GM20431 (cell line): ENCODE measurements around the gene CCAR1.
"Not testable (repeated sequence)": the region's sequence is repeated elsewhere in the genome, so short reads cannot be mapped to it uniquely, and the experiment has no call there.

Source experiments
- in situ Hi-C: fragments of 300-500 bp; cut with MseI, MboI; formaldehyde crosslinking; loops from one replicate; pipeline ENCODE4 v1.15.0; 2020; ENCODE audit warnings: low sequenced_read_pairs; ENCODE audit not compliant: unreplicated experiment

Gene CCAR1, protein sequence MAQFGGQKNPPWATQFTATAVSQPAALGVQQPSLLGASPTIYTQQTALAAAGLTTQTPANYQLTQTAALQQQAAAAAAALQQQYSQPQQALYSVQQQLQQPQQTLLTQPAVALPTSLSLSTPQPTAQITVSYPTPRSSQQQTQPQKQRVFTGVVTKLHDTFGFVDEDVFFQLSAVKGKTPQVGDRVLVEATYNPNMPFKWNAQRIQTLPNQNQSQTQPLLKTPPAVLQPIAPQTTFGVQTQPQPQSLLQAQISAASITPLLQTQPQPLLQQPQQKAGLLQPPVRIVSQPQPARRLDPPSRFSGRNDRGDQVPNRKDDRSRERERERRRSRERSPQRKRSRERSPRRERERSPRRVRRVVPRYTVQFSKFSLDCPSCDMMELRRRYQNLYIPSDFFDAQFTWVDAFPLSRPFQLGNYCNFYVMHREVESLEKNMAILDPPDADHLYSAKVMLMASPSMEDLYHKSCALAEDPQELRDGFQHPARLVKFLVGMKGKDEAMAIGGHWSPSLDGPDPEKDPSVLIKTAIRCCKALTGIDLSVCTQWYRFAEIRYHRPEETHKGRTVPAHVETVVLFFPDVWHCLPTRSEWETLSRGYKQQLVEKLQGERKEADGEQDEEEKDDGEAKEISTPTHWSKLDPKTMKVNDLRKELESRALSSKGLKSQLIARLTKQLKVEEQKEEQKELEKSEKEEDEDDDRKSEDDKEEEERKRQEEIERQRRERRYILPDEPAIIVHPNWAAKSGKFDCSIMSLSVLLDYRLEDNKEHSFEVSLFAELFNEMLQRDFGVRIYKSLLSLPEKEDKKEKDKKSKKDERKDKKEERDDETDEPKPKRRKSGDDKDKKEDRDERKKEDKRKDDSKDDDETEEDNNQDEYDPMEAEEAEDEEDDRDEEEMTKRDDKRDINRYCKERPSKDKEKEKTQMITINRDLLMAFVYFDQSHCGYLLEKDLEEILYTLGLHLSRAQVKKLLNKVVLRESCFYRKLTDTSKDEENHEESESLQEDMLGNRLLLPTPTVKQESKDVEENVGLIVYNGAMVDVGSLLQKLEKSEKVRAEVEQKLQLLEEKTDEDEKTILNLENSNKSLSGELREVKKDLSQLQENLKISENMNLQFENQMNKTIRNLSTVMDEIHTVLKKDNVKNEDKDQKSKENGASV

DNA sequence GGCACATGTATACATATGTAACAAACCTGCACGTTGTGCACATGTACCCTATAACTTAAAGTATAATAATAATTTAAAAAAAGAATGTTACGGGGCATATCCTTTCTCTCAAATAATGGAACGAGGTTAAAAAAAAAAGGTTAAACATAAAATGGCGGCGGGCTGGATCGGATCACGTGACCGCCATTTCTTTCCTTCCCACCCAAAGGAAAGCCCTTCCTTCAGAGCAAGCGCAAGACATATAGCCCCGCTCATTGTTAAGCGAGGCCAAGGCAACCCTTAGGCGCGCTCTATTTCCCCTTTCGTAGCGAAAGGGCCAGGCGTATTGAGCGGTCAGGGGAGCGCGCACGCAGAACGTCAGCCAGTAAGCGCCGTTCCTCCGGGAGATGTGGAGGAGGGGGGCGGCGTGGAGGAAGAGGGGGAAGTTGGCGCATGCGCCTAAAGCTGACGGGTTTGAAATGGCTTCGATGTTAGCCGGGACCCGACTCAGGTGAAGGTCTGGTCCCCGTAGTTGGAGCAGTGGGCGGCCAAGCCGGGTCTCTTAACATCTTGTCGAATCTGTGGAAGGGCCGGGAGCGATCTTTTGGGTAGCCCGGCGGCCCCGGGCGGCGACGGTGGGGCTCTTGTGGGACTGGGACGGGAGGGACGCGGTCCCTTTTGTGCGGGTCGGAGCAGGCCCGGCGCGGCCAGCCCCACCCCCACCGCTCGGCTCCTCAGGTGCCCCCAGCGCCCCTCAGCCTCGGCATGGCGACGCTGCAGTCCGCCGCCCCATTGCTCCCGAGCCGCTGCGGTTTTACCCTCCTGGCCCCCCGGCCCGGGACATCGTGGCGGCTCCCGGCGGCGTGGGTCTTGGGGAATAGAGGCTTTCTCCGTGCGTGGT is at the start of gene CCAR1:
CCAR1 (plus strand) TSS at position 447 of the 880 bp plus-strand sequence. CDS start 1,266 bp downstream, outside the sequence.
- in situ Hi-C loops, result no loop called here

DNA sequence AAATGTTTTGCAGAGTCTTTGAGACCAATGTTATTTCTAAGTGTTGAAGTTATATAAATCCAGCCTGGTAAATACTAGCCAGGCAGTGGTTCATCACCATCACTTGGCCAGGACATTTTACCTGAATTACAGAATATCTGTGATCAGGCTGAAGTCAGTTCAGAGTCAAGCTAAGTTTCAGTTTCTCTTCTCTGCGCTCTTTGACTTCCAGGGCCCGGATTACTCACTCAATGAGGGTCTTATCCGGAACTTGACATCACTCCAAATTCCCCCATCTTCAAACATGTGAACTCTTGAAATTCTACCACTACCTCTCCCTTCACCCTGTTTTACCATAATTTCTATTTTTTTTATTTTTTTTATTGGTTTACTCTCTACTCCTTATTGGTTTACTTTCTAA is 36.6 kb upstream of the CCAR1 start:
- in situ Hi-C loops, result no loop called here

DNA sequence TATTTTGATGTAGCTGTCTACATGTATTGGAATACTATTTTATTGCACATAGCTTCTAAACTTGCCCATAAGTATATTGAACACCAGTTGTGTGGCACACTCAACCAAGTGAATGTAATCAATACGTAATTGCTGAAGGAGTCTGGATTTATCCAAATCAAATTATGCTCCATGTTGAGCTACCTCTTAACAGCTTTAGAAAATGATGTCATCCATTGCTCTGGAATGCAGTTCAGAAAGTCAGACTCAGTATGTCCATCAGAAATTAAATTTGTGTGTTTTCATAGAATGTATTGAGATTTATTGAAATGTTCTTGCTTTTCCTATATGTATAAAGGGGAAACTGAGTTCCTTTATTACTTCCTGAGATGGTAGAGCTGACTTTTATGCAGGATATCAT is 25.0 kb upstream of the CCAR1 start:
- in situ Hi-C loops, result no loop called here

DNA sequence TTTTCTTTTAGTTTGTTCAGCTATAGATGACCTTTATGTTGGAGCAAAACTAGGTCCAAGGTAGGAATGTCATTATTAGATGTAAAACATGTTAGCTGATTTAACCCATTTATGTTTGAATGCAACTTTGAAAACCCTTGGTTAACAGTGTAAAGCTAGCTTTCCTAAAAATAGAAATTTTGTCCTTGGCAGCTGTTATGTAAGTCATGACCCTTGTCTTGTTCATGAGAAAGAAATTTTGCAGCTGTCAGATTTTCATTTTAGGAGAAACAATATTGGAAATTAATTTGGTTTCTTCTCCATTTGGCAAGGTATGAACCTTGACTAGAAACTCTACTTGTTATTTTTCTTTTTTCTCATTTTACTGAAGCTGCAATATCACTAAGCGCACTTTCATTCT is 23.9 kb upstream of the CCAR1 start:
- in situ Hi-C loops, result no loop called here

DNA sequence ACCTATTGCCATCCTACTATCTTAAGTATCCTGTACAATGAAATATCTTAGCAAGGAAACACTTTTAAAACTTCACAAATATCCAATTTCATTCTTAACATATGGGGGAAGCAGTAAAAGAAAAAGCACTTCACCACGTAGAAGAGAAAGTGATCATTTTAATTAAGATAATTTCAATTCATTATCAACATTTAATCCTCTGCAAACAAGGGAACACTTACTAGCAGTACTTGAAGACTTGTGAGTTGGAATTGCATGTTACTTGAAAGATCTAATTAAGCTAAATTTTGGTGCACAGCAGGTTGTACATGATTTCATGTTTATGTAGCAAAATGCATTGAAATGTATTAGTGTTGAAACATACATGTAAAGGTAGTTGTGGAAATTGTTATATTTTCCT is 20.8 kb upstream of the CCAR1 start:
- in situ Hi-C loops, result no loop called here

DNA sequence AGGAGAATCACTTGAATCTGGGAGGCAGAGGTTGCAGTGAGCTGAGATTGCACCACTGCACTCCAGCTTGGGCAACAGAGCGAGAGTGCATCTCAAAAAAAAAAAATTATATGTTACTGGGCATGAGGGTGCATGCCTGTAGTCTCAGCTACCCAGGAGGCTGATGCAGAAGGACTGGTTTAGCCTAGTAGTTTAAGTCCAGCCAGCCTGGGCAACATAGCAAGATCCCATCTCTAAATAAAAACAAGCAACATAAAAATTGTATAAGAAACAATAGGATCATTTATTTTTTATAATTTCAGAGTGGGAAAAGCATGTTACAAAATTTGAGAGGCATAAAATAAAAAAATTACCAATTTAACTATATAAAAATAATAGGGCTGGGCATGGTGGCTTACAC is 15.5 kb upstream of the CCAR1 start:
- in situ Hi-C loops, result no loop called here

DNA sequence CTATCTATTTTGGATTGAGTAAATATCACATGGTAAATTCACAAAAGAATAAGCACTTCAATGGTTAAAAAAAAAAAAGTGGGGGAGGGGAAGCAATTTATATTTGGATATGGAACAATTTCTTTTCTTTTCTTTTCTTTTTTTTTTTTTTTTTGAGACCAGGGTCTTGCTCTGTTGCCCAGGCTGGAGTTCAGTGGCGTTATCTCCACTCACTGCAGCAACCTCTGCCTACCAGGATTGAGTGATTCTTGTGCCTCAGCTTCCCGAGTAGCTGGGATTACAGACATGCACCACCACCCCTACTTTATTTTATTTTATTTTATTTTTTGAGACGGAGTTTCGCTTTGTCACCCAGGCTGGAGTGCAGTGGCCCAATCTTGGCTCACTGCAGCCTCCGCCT is 12.1 kb upstream of the CCAR1 start:
- in situ Hi-C loops, result not testable (repeated sequence)

DNA sequence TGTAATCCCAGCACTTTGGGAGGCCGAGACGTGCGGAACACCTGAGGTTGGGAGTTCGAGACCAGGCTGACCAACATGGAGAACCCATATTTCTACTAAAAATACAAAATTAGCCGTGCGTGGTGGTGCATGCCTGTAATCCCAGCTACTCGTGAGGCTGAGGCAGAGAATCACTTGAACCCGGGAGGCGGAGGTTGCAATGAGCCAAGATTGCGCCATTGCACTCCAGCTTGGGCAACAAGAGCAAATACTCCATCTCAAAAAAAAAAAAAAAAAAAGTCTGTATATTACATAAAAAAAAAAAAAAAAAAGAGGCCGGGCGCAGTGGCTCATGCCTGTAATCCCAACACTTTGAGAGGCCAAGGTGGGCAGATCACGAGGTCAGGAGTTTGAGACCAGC is 8.0 kb upstream of the CCAR1 start:
- in situ Hi-C loops, result not testable (repeated sequence)

DNA sequence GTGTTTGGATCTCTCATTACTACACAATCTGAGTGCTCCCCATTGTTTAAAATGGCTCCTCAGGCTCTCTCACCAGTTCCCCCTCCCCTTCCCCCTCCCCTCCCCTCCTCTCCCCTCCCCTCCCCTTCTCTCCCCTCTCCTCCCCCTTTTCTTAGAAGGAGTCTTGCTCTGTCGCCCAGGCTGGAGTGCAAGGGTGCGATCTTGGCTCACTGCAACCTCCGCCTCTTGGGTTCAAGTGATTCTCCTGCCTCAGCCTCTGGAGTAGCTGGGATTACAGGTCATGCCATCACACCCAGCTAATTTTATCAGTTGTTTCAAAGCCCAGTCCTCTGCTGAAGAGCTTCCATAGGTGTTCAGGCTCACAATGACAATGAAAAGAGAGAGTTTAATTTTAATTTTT is 3.6 kb upstream of the CCAR1 start:
- in situ Hi-C loops, result no loop called here

DNA sequence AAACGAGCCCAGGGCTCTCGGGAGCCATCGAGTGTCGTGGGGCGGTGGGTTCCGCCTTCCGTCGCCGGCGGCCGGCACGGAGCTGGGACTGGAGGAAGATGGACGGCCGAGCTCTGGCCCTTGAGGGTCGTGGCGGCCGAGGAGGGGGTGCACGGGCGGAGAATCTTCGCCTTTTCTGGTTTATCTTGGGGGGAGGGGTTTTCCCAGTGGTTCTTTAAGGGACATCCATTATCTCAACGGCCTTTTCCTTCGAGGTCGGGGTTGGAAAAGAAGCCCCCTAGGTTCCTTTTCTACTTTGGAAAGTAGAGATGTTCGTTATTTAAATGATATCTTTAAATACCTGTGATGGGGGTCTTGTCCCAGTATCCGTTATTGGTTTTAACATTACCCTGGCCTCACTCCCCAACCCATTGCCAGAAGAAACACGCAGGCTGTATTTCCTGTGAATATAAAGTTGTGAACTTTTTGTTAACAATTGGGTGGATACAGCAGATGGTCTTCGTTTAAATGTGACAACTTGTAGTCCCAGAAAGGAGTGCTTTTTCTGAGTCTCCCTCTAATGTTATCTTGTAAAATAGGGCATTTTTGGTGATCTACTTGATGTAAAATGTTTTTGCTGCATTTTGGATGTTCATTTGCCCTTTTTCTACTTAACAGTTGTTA is 765 bp downstream of the CCAR1 start:
- in situ Hi-C loops, result no loop called here

DNA sequence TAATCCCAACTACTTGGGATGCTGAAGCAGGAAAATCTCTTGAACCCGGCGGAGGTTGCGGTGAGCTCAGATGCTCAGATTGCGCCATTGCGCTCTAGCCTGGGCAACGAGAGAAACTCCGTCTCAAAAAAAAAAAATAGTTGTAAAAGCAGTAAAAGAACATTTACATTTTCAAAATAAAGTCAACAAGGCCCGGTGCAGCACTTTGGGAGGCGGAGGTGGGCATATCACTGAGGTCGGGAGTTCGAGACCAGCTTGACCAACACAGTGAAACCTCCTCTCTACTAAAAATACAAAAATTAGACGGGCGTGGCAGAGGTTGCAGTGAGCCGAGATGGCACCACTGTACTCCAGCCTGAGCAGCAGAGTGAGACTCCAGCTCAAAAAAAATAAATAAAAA is 4.0 kb downstream of the CCAR1 start:
- in situ Hi-C loops, result no loop called here

DNA sequence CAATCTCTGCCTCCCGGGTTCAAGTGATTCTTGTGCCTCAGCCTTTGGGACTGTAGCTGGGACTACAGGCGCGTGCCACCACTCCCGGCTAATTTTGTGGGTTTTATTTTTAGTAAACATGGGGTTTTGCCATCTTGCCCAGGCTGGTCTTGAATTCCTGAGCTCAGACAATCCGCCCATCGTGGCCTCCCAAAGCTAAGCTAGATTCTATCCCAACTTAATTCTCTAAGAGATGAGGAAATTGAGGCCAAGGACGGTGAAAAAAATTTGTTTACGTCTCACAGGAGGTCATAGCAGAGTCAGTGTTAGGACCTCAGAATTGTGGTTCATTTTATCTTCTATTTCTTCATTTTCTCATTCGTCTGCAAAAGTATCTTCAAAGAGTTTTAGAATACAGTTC is 6.1 kb downstream of the CCAR1 start:
- in situ Hi-C loops, result no loop called here

DNA sequence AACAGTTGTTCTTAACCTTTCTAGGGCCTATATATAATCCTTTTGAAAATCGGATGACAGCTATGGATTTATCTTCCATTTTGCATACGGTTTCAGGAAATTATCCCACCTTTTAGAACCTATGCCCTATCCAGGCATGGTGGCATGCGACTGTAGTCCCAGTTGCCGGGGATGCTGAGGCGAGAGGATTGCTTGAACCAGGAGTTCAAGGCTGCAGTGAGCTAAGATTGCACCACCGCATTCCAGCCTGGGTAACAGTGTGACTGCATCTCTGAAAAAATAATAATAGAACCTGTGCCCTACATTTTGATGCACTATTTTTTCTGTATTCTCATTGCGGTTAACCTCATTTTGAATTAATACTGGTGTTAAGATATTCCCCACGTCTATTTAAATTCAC is 11.6 kb downstream of the CCAR1 start:
- in situ Hi-C loops, result no loop called here

DNA sequence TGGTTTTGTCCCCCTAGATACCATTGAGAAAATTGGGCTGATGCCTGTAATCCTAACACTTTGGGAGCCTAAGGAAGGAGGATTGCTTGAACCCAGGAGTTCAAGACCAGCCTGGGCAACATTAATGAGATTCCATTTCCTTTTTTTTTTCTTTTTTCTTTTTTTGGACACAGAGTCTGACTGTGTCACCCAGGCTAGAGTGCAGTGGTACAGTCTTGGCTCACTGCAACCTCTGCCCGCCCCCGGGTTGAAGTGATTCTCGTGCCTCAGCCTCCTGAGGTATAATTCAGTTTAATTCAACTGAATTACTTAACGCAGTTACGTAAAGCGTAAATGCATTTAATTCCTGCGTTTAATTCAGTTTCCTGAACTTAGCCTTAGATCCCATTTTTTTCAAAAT is 13.3 kb downstream of the CCAR1 start:
- in situ Hi-C loops, result no loop called here

DNA sequence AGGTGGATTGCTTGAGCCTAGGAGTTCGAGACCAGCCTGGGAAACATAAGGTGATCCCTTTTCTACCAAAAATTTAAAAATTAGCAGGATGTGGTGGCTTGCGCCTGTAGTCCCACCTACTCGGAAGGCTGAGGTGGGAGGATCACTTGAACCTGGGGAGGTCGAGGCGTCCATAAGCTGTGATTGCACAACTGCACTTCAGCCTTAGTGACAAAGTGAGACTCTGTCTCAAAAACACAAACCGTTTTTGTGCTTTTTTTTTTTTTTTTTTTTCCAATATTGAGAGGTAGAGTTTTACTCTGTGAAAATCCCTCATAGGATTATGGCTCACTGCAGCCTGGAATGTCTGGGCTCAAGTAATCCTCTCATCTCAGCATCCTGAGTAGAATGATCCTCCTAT is 14.1 kb downstream of the CCAR1 start:
- in situ Hi-C loops, result no loop called here

DNA sequence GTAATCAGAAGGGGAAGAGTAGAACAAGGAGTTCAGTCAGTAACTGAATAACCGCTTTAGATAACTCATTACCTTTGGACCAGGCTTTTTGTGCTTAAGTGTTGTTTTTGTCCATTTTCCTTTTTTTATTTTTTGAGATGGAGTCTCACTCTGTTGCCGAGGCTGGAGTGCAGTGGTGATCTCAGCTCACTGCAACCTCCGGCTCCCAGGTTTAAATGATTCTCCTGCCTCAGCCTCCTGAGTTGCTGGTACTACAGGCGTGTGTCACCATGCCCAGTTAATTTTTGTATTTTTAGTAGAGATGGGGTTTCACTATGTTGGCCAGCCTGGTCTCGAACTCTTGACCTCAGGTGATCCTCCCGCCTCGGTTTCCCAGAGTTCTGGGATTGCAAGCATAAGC is 14.7 kb downstream of the CCAR1 start:
- in situ Hi-C loops, result not testable (repeated sequence)

DNA sequence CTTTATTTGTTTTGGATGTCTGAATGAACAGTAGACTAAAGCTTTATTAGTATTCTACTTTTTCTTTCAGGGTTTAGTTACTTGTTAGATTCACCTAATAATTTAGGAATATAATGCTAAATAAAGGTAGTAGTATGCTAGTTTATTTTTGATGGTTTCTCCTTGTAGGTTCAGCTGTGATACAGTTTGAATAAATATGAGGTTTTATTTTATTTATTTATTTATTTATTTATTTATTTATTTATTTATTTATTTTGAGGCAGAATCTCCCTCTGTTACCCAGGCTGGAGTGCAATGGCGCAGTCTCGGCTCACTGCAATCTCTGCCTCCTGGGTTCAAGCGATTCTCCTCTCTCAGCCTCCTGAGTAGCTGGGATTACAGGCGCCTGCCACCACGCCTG is 19.6 kb downstream of the CCAR1 start:
- in situ Hi-C loops, result not testable (repeated sequence)

DNA sequence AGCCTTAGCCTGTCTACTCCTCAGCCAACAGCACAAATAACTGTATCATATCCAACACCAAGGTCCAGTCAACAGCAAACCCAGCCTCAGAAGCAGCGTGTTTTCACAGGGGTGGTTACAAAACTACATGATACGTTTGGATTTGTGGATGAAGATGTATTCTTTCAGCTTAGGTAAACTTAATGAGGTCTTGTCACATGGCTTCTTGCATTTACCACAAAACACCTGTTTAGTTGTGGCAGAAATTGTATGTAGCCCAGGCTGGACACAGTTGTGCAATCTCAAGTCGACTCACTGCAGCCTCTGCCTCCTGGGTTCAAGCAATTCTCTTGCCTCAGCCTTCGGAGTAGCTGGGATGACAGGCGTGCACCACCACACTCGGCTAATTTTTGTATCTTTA is 21.4 kb downstream of the CCAR1 start:
- in situ Hi-C loops, result no loop called here

DNA sequence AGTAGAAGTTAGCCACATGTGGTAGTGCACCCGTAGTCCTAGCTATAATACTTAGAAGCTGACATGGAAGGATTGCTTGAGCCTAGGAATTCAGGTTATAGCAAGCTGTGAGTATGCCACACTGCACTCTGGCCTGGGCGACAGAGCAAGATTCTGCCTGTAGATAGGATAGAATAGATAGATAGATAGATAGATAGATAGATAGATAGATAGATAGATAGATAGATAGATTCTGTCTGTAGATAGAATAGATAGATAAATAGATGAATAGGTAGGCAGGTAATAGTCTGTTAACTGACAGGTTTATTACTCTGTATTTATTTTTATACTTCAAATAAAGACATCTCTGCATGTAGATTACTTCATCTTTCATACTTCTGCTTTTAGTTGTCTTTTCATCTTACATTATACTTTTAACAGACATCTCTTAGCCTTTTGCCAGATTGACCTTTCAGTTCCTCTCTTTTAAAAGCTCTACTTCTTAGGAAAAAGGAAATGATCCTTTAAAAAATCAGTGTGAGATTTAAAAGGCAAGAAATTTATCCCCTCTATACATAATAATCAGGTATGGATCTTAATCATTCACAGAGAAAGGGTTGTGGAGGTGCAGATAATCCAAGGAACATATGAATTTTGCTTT is 31.8 kb downstream of the CCAR1 start:
- in situ Hi-C loops, result no loop called here
